A673 (cell line): ENCODE data around the gene TGM1. TPM values are rescaled to one million over a fixed set of nuclear protein-coding genes. Genes with fewer than 3 reads are reported as not detected.

Experiments used
- BruUV-seq: library from RNA; stranded (reverse); fragments of 400-500 nt; replicated peaks from 2 replicates; lab custom pipeline; 2021; lab: Mats Ljungman, UMichigan
- CTCF ChIA-PET: fragments of 300-600 bp; sonication (Branson Sonifier 250); formaldehyde crosslinking; loops from one replicate; lab custom pipeline; 2022; ENCODE audit warnings: antibody characterized with exemption; lab: Charles Lee
- POLR2A ChIA-PET: fragments of 300-600 bp; sonication (Branson Sonifier 250); formaldehyde crosslinking; loops from one replicate; lab custom pipeline; 2022; ENCODE audit warnings: antibody characterized with exemption; ENCODE audit not compliant: low non-redundant PET; lab: Charles Lee
- DNase-seq: peaks from one replicate; pipeline ENCODE4 v3.0.0-alpha.2; 2015; ENCODE audit warnings: low spot score
- H3K27ac ChIP-seq: fragments of 200-600 bp; sonication (generic); 2 replicates; pipeline ENCODE4 v1.5.1; 2016; ENCODE audit warnings: mixed run types, low read depth, mild to moderate bottlenecking, mixed read lengths, antibody characterized with exemption, low read length; ENCODE audit not compliant: poor library complexity, severe bottlenecking
- H3K27me3 ChIP-seq: fragments of 200-600 bp; sonication (generic); replicated peaks from 2 replicates; pipeline ENCODE4 v1.6.1; 2017; ENCODE audit warnings: mixed run types, low read depth, mild to moderate bottlenecking, mixed read lengths, antibody characterized with exemption, low read length; ENCODE audit not compliant: insufficient read depth, poor library complexity
- H3K36me3 ChIP-seq: fragments of 200-600 bp; sonication (generic); 2 replicates; pipeline ENCODE4 v1.6.1; 2016; ENCODE audit warnings: mixed run types, mild to moderate bottlenecking, mixed read lengths, antibody characterized with exemption, low read length; ENCODE audit not compliant: insufficient read depth, poor library complexity, severe bottlenecking
- H3K4me1 ChIP-seq: fragments of 200-600 bp; sonication (generic); 2 replicates; pipeline ENCODE4 v1.6.1; 2017; ENCODE audit warnings: mixed run types, mild to moderate bottlenecking, mixed read lengths, antibody characterized with exemption, low read length; ENCODE audit not compliant: insufficient read depth, poor library complexity, severe bottlenecking
- H3K4me3 ChIP-seq: fragments of 200-600 bp; sonication (generic); 2 replicates; pipeline ENCODE4 v1.5.1; 2016; ENCODE audit warnings: low read depth, mixed run types, mild to moderate bottlenecking, mixed read lengths, low read length; ENCODE audit not compliant: poor library complexity, severe bottlenecking
- H3K9me3 ChIP-seq: fragments of 200-600 bp; sonication (generic); 2 replicates; pipeline ENCODE4 v1.6.1; 2016; ENCODE audit warnings: mixed run types, low read depth, mild to moderate bottlenecking, mixed read lengths, antibody characterized with exemption, low read length; ENCODE audit not compliant: poor library complexity, severe bottlenecking
- EZH2 ChIP-seq: fragments of 200-600 bp; sonication (generic); IDR thresholded peaks from 2 replicates; pipeline ENCODE4 v1.6.1; 2017; ENCODE audit warnings: borderline replicate concordance, low read depth, mild to moderate bottlenecking, mixed read lengths, antibody characterized with exemption, low read length; ENCODE audit not compliant: poor library complexity, severe bottlenecking
- intact Hi-C: fragments of 100-400 bp; cut with micrococcal nuclease; formaldehyde crosslinking; loops from one replicate; pipeline ENCODE4 v1.10.0; 2022; ENCODE audit not compliant: unreplicated experiment
- total RNA-seq: library from RNA; stranded (reverse); gene quantifications from 2 replicates; pipeline ENCODE4 v1.2.3, GENCODE V29; 2021
- TF ChIP-seq, protein P1 (sequence below): fragments of 300-800, 200-600 bp; sonication (generic); conservative IDR thresholded peaks from 2 replicates; pipeline ENCODE4 v1.5.1; 2017; ENCODE audit warnings: low read depth, mild to moderate bottlenecking, antibody characterized with exemption, low read length, moderate library complexity, mixed read lengths

Gene TGM1
- total RNA-seq, 1 experiment from 2014 or later = 1.5 TPM

DNA sequence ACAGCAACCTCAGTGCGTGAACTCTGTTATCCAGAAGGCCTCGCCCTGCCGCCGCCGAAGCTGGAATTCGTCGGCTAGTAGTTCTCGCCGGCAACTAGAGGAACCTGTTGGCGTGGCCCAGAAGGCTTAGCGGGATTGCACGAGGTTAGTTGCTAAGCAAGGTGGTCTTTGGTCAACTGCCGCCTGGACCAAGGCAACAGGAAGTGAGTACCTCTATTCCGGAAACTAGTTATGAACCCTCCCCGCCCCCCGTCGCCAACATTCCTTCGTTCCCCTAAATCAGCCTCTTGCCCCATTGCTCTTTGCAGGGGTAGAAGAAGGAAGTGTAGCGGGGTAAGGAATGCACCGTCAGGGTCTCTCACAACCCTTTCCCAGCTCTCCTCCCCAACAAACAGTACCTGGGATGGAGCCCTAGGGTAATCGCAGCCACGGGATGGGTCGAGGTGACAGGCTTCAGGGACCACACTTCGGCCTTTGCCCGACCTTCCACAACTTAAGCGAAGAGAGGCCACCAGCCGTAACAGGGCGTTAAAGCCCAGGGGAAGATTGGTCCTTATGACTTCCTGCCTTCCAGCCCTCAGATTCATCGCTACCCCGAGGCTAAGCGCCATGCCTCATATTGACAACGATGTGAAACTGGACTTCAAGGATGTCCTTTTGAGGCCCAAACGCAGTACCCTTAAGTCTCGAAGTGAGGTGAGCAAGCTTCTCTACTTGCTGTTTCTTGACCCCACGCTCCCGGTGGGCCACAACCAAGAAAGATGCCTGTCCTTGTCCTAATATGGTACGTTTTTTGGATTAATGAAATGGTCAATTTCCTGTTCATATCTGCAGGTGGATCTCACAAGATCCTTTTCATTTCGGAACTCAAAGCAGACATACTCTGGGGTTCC lies 30.1 kb downstream of the TGM1 start, which contains the start of gene GMPR2:
Gene GMPR2, plus strand, starts transcription at position 285 of the 893 bp plus-strand sequence. Its CDS starts 325 bp downstream, at position 610.
- Histone ChIP-seq H3K9me3 (no peaks in the 10 kb centered on the region), H3K36me3 (peaks cover 35% of the 10 kb centered on the region), H3K27ac (peak within 1 kb of the TSS; percentile 88), H3K4me1 (peaks cover 15% of the 10 kb centered on the region), H3K27me3 (no peaks in the 10 kb centered on the region), H3K4me3 (peak within 1 kb of the TSS; percentile 77)
- TF ChIP-seq, protein P1, sequence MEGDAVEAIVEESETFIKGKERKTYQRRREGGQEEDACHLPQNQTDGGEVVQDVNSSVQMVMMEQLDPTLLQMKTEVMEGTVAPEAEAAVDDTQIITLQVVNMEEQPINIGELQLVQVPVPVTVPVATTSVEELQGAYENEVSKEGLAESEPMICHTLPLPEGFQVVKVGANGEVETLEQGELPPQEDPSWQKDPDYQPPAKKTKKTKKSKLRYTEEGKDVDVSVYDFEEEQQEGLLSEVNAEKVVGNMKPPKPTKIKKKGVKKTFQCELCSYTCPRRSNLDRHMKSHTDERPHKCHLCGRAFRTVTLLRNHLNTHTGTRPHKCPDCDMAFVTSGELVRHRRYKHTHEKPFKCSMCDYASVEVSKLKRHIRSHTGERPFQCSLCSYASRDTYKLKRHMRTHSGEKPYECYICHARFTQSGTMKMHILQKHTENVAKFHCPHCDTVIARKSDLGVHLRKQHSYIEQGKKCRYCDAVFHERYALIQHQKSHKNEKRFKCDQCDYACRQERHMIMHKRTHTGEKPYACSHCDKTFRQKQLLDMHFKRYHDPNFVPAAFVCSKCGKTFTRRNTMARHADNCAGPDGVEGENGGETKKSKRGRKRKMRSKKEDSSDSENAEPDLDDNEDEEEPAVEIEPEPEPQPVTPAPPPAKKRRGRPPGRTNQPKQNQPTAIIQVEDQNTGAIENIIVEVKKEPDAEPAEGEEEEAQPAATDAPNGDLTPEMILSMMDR = no peak
- no peak for TF ChIP-seq EZH2
- DNase-seq = no peak
- POLR2A ChIA-PET = interaction anchor here (0.6 to 0.7 kb wide), 2 partner anchors 13 to 1764 kb away, joined by 3 to 14 read pairs; no protein-coding TSS in a partner anchor
- CTCF ChIA-PET = no interaction called here
- TSS peak; percentile 67 for BruUV-seq
- intact Hi-C loops = loop anchor here (1.0 kb wide), 1 partner anchor 20 kb away; the partner anchor contains the start of gene CHMP4A

DNA sequence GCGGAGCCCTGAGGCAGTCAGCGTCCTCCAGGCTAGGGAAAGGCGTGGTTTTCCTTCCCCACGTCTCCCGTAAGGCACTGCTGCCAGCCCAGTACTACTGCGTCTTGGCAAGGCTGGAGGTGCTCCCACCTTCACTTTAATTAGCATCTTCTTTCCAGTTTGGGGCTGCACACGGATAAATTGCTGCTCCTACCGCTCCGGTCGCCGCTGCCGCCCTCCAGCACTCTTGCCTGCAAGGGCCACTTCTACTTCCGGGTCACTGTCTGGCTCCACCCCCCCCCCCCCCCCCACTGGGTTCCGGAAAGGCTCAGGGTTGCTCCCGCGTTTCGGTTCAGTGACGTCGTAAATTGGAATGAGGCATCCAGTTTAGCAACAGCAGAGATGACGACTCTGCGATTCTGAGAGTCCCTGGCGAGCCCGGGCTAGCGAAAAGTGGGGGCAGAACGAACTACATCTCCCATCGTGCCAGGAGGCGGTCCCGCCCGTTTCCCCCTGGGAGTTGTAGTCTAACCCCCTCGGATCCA lies 30.8 kb downstream of the TGM1 start, which contains the start of gene NEDD8:
Gene NEDD8, minus strand, starts transcription at position 247 of the 524 bp plus-strand sequence. Its CDS starts 100 bp downstream, at position 147.
- no TSS peak for BruUV-seq
- CTCF ChIA-PET = no interaction called here
- peak; percentile 98 for DNase-seq

More for the DNA sequence above, 30.8 kb downstream of the TGM1 start, which contains the start of gene NEDD8:
- peaks cover 15% of the 10 kb centered on the region for H3K4me1 ChIP-seq
- TF ChIP-seq EZH2 = no peak
- TF ChIP-seq, protein P1 = no peak
- peak within 1 kb of the TSS; percentile 88 for H3K27ac ChIP-seq
- no peaks in the 10 kb centered on the region for H3K27me3 ChIP-seq
- H3K9me3 ChIP-seq = no peaks in the 10 kb centered on the region
- intact Hi-C loops = loop anchor here (1.0 kb wide), 1 partner anchor 19 kb away; the partner anchor contains the start of gene CHMP4A
- peak within 1 kb of the TSS; percentile 77 for H3K4me3 ChIP-seq
- peaks cover 29% of the 10 kb centered on the region for H3K36me3 ChIP-seq
- POLR2A ChIA-PET = interaction anchor here (0.7 kb wide), 1 partner anchor 1763 kb away, joined by 3 read pairs; no protein-coding TSS in a partner anchor
